ENCODE measurements around the gene SMAP1. TPM values are rescaled to one million over a fixed set of nuclear protein-coding genes. Genes with fewer than 3 reads are reported as not detected.

The SMAP1 gene
- total RNA-seq, 2 donors from 2014 or later: 13.7 to 26.0 TPM

- H3K4me3 ChIP-seq: no peak overlapping the region
- TF ChIP-seq, protein P1, sequence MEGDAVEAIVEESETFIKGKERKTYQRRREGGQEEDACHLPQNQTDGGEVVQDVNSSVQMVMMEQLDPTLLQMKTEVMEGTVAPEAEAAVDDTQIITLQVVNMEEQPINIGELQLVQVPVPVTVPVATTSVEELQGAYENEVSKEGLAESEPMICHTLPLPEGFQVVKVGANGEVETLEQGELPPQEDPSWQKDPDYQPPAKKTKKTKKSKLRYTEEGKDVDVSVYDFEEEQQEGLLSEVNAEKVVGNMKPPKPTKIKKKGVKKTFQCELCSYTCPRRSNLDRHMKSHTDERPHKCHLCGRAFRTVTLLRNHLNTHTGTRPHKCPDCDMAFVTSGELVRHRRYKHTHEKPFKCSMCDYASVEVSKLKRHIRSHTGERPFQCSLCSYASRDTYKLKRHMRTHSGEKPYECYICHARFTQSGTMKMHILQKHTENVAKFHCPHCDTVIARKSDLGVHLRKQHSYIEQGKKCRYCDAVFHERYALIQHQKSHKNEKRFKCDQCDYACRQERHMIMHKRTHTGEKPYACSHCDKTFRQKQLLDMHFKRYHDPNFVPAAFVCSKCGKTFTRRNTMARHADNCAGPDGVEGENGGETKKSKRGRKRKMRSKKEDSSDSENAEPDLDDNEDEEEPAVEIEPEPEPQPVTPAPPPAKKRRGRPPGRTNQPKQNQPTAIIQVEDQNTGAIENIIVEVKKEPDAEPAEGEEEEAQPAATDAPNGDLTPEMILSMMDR (IDR thresholded peaks at IDR 0.05): no peak
- no peaks in the 10 kb centered on the region for H3K4me1 ChIP-seq (ENCODE audit: control insufficient read depth in 1 of 2, low read depth in 2 of 2)
- no peak for DNase-seq (ENCODE audit: low spot score)
- no peak overlapping the region for H3K27ac ChIP-seq
- H3K27me3 ChIP-seq (replicated peaks; ENCODE audit: insufficient read depth): no peaks in the 10 kb centered on the region
- no peaks in the 10 kb centered on the region for H3K36me3 ChIP-seq
- no peaks in the 10 kb centered on the region for H3K9me3 ChIP-seq
- ATAC-seq (ENCODE audit: insufficient number of reproducible peaks, low FRiP score, low read depth): no peak
These were observed 37.8 kb upstream of the SMAP1 start for GRCh38 chr6:70629929-70630328.

DNA sequence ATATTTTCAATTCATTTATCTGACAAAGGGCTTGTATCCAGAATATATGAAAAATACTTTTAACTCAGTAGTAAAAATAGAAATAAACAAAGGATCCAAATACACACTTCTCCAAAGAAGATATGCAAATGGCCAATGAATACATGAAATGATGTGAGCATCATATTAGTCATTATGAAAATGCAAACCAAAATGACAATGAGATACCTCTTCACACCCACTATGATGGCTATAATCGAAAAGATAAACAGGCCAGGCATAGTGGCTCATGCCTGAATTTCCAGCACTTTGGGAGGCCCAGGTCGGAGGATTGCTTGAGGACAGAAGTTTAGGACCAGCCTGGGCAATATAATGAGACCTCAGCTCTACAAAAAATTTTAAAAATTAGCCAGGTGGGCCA lies 33.8 kb upstream of the SMAP1 start:
- Histone ChIP-seq H3K27ac (no peak overlapping the region), H3K4me1 (ENCODE audit: control insufficient read depth in 1 of 2, low read depth in 2 of 2) (no peaks in the 10 kb centered on the region), H3K27me3 (replicated peaks; ENCODE audit: insufficient read depth) (no peaks in the 10 kb centered on the region), H3K9me3 (no peaks in the 10 kb centered on the region), H3K4me3 (no peak overlapping the region), H3K36me3 (no peaks in the 10 kb centered on the region)
- TF ChIP-seq, protein P1 (IDR thresholded peaks at IDR 0.05): no peak
- ATAC-seq (ENCODE audit: insufficient number of reproducible peaks, low FRiP score, low read depth): no peak
- no peak for DNase-seq (ENCODE audit: low spot score)

DNA sequence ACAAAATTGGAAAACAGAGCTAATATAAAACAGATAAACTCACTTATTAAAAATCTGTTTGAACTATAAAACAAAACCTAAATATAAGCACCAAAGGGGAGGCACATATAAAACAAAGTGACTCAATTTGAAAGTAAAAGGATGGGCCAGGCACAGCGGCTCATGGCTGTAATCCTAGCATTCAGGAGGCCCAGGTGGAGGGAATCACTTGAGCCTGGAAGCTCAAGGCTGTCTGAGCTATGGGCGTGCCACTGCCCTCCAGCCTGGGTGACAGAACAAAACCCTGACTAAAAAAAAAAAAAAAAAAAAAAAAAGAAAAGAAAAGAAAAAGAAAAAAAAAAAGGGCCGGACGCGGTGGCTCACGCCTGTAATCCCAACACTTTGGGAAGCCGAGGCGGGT lies 31.1 kb upstream of the SMAP1 start:
- Histone ChIP-seq H3K27ac (no peak overlapping the region), H3K4me1 (ENCODE audit: control insufficient read depth in 1 of 2, low read depth in 2 of 2) (no peaks in the 10 kb centered on the region), H3K9me3 (no peaks in the 10 kb centered on the region), H3K4me3 (no peak overlapping the region), H3K36me3 (no peaks in the 10 kb centered on the region), H3K27me3 (replicated peaks; ENCODE audit: insufficient read depth) (no peaks in the 10 kb centered on the region)
- TF ChIP-seq, protein P1 (IDR thresholded peaks at IDR 0.05): no peak
- no peak for ATAC-seq (ENCODE audit: insufficient number of reproducible peaks, low FRiP score, low read depth)
- DNase-seq (ENCODE audit: low spot score): no peak

- no peaks in the 10 kb centered on the region for H3K27me3 ChIP-seq (replicated peaks; ENCODE audit: insufficient read depth)
- H3K4me1 ChIP-seq (ENCODE audit: control insufficient read depth in 1 of 2, low read depth in 2 of 2): no peaks in the 10 kb centered on the region
- H3K9me3 ChIP-seq: no peaks in the 10 kb centered on the region
- H3K4me3 ChIP-seq: no peak overlapping the region
- no peak for DNase-seq (ENCODE audit: low spot score)
- TF ChIP-seq, protein P1 (IDR thresholded peaks at IDR 0.05): no peak
- H3K27ac ChIP-seq: no peak overlapping the region
- H3K36me3 ChIP-seq: no peaks in the 10 kb centered on the region
- ATAC-seq (ENCODE audit: insufficient number of reproducible peaks, low FRiP score, low read depth): no peak
These were observed 29.2 kb upstream of the SMAP1 start for GRCh38 chr6:70638468-70638867.

DNA sequence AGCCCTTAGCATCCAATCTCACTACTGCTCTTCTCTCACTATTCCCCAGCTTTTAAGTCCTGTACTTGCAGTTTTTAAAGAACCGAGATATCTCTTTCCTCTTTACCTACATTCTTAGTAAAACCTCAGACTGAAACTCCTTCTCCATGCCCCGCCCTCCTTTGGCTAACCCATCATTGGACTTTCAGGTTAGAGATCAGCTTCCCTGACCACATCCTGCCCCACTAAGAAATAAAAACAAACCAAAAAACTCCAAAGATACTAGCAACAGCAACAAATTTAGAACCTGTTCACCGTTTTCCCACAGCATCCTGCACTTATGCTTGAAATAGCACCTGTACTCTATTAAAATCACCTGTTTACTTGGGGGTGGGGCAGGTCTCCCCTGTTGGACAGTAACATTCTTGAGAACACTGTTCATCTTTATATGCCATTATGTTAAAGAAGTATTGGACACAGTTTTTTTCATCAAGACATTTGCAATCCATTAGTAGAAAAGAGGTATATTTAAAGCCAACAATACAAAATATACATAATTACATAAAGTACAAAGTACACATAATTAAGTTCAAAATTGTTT lies 16.3 kb upstream of the SMAP1 start:
- TF ChIP-seq, protein P1 (IDR thresholded peaks at IDR 0.05): no peak
- no peaks in the 10 kb centered on the region for H3K36me3 ChIP-seq
- no peaks in the 10 kb centered on the region for H3K27me3 ChIP-seq (replicated peaks; ENCODE audit: insufficient read depth)
- no peak for DNase-seq (ENCODE audit: low spot score)
- no peak overlapping the region for H3K4me3 ChIP-seq
- H3K9me3 ChIP-seq: no peaks in the 10 kb centered on the region
- no peaks in the 10 kb centered on the region for H3K4me1 ChIP-seq (ENCODE audit: control insufficient read depth in 1 of 2, low read depth in 2 of 2)
- ATAC-seq (ENCODE audit: insufficient number of reproducible peaks, low FRiP score, low read depth): no peak
- no peak overlapping the region for H3K27ac ChIP-seq
